ENCODE measurements around the gene HNRNPLL. TPM values are rescaled to one million over a fixed set of nuclear protein-coding genes. Genes with fewer than 3 reads are reported as not detected.

The HNRNPLL gene
- total RNA-seq = 15.9 and 18.4 TPM in 2 replicates

DNA sequence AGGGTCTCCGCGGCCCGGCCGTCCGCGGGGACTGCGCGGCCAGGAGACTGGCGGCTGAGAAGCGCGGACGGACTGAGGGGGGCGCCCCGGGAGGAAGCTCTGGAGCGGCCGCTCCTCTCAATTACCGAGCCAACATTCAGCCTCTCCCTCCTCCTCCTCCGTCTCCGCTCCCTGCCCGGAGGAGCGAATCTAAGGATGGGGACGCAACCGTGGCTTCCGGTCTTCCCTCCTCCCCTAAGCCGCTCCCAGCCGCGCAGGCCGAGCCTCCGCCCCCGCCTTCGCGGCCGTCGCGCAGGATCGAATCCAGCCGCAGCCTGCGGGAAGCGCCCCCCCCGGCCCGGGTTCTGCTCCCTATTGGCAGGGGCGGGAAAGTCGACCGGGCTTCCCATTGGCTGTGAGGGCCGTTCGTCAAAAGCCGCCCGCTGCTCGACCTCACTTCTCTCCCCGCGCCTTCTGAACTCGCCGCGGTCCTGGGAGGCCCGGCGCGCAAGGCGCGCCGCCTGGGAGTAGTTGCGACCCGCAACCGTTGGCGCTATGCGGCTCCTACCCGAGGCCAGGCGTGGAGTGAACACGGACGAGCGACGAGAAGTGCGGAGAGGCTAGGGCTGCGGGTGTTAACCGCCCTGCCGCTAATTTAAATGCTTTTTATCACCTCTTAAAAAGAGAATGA, at the start of gene HNRNPLL:
TSS of gene HNRNPLL (minus strand) at position 197 of the 670 bp plus-strand sequence. CDS start 302 bp downstream, outside the sequence.

Other genes starting within 250 kb of the HNRNPLL start
- 26.7 and 33.7 TPM in 2 replicates for gene ATL2, start 225.7 kb downstream of the HNRNPLL start, total RNA-seq
- gene GALM, start 63.2 kb upstream of the HNRNPLL start, total RNA-seq = 21.0 and 22.2 TPM in 2 replicates
- gene SRSF7, start 148.4 kb upstream of the HNRNPLL start, total RNA-seq = 51.1 and 55.0 TPM in 2 replicates
- gene GEMIN6, start 175.3 kb upstream of the HNRNPLL start, total RNA-seq = 5.9 and 8.2 TPM in 2 replicates

Data from cardiac ventricle fibroblast (primary cell).